GM10266 (cell line): ENCODE measurements around the gene KCNC3.

ENCODE experiments used
- DNase-seq: peaks from one replicate; pipeline ENCODE4 v3.0.0; 2012; ENCODE audit errors: extremely low spot score
- TF ChIP-seq, protein P1 (sequence below): IDR thresholded peaks from 2 replicates; pipeline ENCODE4 v1.5.1; 2012; ENCODE audit warnings: mild to moderate bottlenecking, low read depth; ENCODE audit not compliant: control insufficient read depth, insufficient read depth; ENCODE audit errors: missing control alignments

The KCNC3 gene

DNA sequence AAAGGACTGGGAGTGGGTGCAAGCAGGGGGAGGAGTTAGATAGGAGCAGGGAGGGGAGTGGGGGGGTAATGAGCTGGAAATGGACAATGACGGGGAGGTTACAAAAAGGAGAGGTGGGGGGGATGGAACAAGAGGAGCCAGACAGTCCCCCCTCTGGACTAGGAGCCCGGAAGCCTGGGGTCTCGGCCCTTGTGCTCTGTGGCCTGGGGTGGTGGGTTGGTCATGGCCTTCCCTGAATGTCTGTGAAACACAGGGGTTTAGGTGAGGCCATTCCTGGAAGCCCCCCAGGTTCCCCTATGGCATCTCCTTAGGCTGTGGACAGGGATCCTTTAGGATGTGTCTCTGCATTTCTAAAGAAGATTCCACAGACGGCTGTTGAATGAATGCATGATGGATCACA, 12.1 kb downstream of the KCNC3 start:
- no peak for DNase-seq
- TF ChIP-seq, protein P1, sequence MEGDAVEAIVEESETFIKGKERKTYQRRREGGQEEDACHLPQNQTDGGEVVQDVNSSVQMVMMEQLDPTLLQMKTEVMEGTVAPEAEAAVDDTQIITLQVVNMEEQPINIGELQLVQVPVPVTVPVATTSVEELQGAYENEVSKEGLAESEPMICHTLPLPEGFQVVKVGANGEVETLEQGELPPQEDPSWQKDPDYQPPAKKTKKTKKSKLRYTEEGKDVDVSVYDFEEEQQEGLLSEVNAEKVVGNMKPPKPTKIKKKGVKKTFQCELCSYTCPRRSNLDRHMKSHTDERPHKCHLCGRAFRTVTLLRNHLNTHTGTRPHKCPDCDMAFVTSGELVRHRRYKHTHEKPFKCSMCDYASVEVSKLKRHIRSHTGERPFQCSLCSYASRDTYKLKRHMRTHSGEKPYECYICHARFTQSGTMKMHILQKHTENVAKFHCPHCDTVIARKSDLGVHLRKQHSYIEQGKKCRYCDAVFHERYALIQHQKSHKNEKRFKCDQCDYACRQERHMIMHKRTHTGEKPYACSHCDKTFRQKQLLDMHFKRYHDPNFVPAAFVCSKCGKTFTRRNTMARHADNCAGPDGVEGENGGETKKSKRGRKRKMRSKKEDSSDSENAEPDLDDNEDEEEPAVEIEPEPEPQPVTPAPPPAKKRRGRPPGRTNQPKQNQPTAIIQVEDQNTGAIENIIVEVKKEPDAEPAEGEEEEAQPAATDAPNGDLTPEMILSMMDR: no peak

DNA sequence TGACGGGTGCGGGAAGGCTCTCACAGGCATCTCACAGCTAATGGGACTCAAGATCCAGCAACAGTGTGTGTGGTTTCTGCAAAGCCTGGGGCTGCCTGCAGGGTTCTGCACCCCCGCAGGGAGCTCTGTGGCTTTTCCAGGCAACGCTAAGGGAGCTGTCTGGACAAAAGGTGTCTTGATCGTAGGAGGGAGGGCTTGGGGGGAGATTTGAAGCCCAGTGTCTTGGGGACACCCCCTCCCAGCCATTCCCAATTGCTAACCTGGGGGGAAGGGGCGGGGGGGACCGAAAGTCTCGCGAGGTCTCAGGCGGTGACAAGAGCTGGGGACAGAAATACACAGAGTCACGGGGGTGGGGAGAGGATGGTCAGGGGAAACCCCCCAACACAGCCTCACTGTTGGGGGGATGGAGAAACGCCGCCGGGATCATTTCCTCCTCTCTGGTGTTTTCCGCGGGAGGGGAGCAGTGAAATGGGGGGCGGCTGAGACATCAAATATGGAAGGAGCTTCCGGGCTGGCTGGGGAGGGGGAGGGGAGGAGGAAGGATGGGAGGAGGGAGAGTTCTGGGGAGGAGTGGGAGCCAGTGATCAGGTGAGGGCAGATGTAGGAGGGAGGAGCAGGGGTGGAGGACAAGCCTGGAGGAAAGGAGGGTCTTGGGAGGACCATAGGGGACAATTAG, 13.3 kb downstream of the KCNC3 start:
- peak; percentile 91 for DNase-seq
- TF ChIP-seq, protein P1: no peak

DNA sequence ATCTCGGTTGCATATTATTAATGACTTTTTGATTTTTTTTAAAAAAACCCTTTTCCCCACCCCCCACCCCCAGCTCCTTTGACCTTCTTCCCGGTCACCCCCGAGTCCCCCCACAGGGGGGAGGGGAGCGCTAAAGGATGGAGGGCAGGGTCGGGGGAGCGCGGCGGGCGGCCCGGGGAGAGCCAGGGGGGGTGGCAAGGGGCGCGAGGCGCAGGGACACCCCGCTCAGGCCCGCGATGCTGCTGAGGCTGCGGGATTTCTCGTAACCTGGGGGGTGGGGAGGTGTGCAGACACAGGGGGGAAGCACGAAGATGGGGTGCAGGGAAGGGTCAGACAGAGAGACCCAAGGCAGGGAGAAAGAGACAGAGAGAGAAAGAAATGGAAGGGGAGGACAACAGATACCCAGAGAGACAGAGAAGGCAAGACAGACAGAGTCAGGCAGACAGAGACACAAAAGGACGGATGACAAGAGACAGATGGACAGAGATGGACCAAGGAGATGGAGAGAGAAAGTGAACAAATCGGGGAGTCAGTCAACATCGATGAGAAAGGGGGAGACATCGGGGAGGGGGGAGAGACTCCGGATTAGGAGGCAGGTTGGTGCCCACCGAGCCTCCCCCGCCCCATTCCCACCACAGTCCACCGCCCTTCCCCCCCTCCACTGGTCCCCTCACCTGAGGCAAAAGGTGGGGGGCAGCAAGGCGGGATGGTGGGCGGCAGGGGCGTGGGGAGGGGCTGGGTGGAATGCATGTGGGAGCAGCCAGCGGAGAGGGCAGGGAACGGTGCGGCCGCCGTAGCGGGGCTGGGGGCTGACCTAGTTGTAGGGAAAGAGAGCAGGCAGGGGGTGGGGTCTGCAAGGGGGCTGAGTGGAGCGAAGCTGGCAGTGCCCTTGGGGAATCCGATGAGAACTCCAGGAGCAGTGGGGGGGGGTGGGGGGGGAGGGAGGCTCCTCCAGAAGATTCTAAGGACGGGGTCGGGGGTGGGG, 14.2 kb downstream of the KCNC3 start:
- TF ChIP-seq, protein P1: no peak
- no peak for DNase-seq

DNA sequence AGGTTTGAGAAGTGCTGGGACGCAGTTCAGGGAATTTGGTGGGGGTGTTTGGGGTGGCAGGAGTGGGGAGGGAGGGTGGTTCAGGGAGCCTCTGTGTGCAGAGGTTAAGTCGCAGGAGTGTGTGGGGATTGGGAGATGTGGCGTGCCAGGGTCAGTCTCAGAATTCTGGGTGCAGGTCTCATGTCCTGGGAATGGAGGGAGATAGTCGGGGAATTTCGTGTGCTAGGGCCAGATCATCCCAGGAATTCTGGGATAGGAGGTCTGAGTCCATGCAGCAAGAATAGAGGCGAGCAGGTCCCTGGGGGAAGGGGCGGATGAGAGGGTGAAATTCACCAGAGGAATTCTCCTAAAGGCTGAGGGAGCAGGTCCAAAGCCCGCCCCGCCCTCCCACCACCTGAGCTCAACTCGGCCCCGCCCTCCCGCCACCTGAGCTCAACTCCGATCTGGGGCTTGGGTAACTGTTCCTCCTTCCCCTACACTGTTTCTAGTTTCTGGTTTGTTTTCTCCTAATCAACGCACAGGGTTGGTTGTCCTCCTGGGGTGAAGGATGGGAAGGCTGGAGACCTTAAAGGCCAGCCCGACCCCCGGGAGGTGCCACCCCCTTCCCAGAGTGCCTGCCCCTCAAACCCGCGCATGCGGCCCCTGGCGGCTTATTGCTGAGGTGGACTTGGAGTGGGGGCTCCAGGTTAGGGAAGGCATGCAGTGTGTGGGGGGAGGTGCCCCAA, 15.2 kb downstream of the KCNC3 start:
- TF ChIP-seq, protein P1: no peak
- no peak for DNase-seq

DNA sequence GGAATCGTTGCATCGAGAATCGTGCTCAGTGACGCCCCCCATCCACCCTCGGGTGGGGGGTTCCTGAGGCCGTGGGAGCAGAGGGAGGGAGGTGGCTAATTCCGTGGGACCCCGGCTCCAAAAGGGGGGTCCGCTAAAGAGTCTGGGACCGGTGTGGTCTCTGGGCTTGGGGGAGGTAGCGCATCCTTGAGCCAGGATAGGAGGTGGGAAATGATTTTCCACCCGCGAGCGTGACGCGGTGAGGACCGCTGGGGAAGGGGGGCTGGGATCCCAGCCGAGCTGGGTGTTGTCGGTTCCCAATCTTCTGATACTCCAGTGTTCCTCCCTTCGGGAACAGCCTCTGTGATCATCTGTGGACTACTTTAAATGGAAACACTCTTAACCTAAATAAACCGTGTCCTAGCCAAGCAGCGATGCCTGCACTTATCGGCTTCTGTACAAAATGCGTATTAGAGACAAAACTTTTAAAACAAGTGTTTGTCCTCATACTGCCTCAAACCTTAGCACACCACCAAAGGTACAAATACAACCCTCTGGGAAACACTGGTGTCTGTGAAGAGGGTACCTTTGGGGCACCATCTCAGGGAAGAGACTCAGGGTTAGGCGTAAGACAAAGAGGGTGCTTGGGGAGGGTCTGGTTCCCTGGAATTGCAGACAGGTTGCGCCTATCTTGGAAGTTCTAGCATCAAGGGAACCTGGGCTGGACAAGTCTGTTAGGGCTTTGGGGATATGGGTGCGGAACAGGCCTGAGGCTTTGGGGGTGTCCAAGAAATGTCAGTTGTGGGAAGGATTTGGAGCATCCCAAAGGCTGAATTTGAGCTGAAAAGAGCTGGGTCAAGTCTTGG, 16.0 kb downstream of the KCNC3 start:
- no peak for DNase-seq
- TF ChIP-seq, protein P1: no peak

DNA sequence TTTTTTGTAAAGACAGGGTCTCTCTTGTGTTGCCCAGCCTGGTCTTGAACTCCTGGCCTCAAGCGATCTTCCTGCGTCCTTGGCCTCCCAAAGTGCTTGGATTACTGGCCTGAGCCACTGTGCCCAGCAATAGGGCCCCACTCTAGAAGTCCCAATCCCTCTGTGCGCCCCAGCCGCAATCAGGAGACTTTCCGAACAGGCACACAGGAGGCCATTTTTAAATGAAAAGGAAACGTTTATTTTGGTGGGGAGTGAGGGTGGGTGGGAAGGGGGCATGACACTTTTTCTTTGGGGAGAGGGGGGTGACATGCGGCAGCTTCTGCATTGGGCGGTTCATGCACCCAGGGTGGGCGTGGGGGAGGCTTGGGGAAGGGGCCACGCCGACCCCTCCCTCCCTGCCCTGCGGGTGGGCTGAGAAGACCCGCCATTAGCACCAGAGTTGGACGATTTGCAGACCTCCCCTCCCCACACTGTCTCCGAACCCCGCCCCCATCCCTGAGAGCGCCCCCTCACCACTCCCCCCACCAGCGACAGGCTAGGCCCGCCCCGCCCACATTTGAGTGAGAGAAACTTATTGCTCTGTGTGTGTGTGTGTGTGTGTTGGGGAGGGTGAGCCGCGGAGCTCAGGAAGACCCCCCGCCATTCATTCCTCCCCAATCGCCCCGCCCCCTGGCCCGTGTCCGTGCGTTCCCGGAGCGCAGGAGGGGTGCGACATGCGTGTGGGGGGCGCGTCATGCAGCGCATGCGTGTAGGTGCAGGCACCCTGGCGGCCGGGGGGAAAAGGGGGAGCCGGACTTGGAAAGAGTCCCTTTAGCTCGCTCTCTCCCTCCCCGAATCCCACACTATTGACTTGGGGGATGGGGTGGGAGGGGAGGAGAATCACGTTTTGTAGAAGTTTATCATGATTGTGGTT, 17.2 kb downstream of the KCNC3 start:
- no peak for DNase-seq
- TF ChIP-seq, protein P1: no peak
